K562 (cell line): ENCODE data around the gene GSTM5. TPM values are rescaled to one million over a fixed set of nuclear protein-coding genes. Genes with fewer than 3 reads are reported as not detected.

Experiments
- ATAC-seq: fragments of 200-7000 bp; cut with Tn5 transposase; 3 replicates; pipeline ENCODE4 v1.9.1; 2020; ENCODE audit warnings: moderate library complexity
- BruUV-seq: library from RNA; stranded (reverse); fragments of 400-500 nt; replicated peaks from 2 replicates; lab custom pipeline; 2021; lab: Mats Ljungman, UMichigan
- CTCF ChIA-PET: fragments of 300-600 bp; formaldehyde crosslinking; extraction: SDS; loops from one replicate; lab custom pipeline; 2021; ENCODE audit warnings: low intra/inter-chr PET ratio; lab: Yijun Ruan, JAX
- POLR2A ChIA-PET: fragments of 300-600, 350-650 bp; sonication (Branson Sonifier 250); formaldehyde crosslinking; extraction: SDS; loops from one replicate; lab custom pipeline; 2021; ENCODE audit warnings: antibody characterized with exemption, inconsistent platforms; lab: Yijun Ruan, JAX
- DNase-seq, 4 experiments: peaks; one replicate each; pipeline versions ENCODE4 v3.0.0 to v3.0.0-alpha.2; 2011 to 2018; ENCODE audit warnings: low spot score in 3 of 4, mixed read lengths in 3 of 4; ENCODE audit errors: extremely low read depth in 1 of 4
- FAIRE-seq: peaks from 2 replicates; lab custom pipeline; 2011; peaks lifted over from hg19 to GRCh38; lab: Jason Lieb, UNC
- H2AFZ ChIP-seq: 2 replicates; pipeline ENCODE4 v1.6.0; 2011; ENCODE audit warnings: low read depth, low read length, control low read depth, inconsistent platforms
- H3K27ac ChIP-seq: fragments of 200-600 bp; 3 replicates; pipeline ENCODE4 v1.8.0; 2011; ENCODE audit warnings: low read depth, mild to moderate bottlenecking, control low read depth, inconsistent platforms, low read length, moderate library complexity, mixed read lengths; ENCODE audit errors: extremely low read depth
- H3K27me3 ChIP-seq, 2 experiments: fragments of 300-600 bp in 1 of 2; 2 replicates in 1 of 2; 3 replicates in 1 of 2; pipeline versions ENCODE4 v1.6.0 to v1.8.0; 2011; ENCODE audit warnings: inconsistent platforms in 2 of 2, low read length in 2 of 2, mild to moderate bottlenecking in 1 of 2, mixed read lengths in 1 of 2, moderate library complexity in 1 of 2; ENCODE audit not compliant: control insufficient read depth in 2 of 2, insufficient read depth in 2 of 2
- H3K36me3 ChIP-seq: fragments of 300-600 bp; 3 replicates; pipeline ENCODE4 v1.8.0; 2011; ENCODE audit warnings: mild to moderate bottlenecking, low read length, inconsistent platforms; ENCODE audit not compliant: control insufficient read depth, insufficient read depth
- H3K4me1 ChIP-seq, 2 experiments: fragments of 200-600 bp in 1 of 2; replicated peaks in 1 of 2; 2 replicates in 1 of 2; 3 replicates in 1 of 2; pipeline versions ENCODE4 v1.5.1 to v1.8.0; 2011; ENCODE audit warnings: inconsistent platforms in 2 of 2, low read length in 2 of 2, mild to moderate bottlenecking in 1 of 2, mixed read lengths in 1 of 2, moderate library complexity in 1 of 2; ENCODE audit not compliant: control insufficient read depth in 2 of 2, insufficient read depth in 2 of 2
- H3K4me2 ChIP-seq: 2 replicates; pipeline ENCODE4 v1.6.1; 2011; ENCODE audit warnings: low read length, control low read depth, inconsistent platforms, mixed read lengths; ENCODE audit not compliant: insufficient read depth
- H3K4me3 ChIP-seq: fragments of 200-600 bp; sonication (generic), shearing (Covaris generic); 2 replicates; pipeline ENCODE4 v1.5.1; 2016; ENCODE audit warnings: control low read depth, inconsistent platforms
- H3K79me2 ChIP-seq: fragments of 200-600 bp; 3 replicates; pipeline ENCODE4 v1.8.0; 2011; ENCODE audit warnings: low read length, inconsistent platforms; ENCODE audit not compliant: control insufficient read depth, insufficient read depth
- H3K9ac ChIP-seq, 2 experiments: 2 replicates each; pipeline versions ENCODE4 v1.6.0 to v1.6.1; 2011; ENCODE audit warnings: low read depth in 2 of 2, low read length in 2 of 2, control low read depth in 1 of 2, inconsistent platforms in 1 of 2, mild to moderate bottlenecking in 1 of 2, mixed read lengths in 1 of 2; ENCODE audit not compliant: insufficient read depth in 1 of 2
- H3K9me1 ChIP-seq: one replicate; pipeline ENCODE4 v1.6.0; 2011; ENCODE audit warnings: inconsistent platforms, mild to moderate bottlenecking, low read length, moderate library complexity; ENCODE audit not compliant: control insufficient read depth, insufficient read depth
- H3K9me3 ChIP-seq: replicated peaks from 2 replicates; pipeline ENCODE4 v1.5.1; 2011; ENCODE audit warnings: low read depth, low read length, inconsistent platforms; ENCODE audit not compliant: control insufficient read depth, insufficient read depth
- H4K20me1 ChIP-seq: replicated peaks from 2 replicates; pipeline ENCODE4 v1.6.1; 2011; ENCODE audit warnings: low read length, inconsistent platforms, mixed read lengths; ENCODE audit not compliant: control insufficient read depth, insufficient read depth
- CREM ChIP-seq: IDR thresholded peaks from 2 replicates; pipeline ENCODE4 v1.6.1; 2014; ENCODE audit warnings: antibody characterized with exemption, low read depth
- NRF1 ChIP-seq, 2 experiments: fragments of 450-650 bp; IDR thresholded peaks in 1 of 2; conservative IDR thresholded peaks in 1 of 2; 2 replicates each; pipeline ENCODE4 v1.6.1; 2014; ENCODE audit warnings: mild to moderate bottlenecking in 2 of 2
- PHF8 ChIP-seq: fragments of 200-600 bp; sonication (generic); IDR thresholded peaks from 2 replicates; pipeline ENCODE4 v1.6.1; 2012; ENCODE audit warnings: mixed run types, mild to moderate bottlenecking, inconsistent platforms, low read length, moderate library complexity, borderline replicate concordance
- TAF7 ChIP-seq: fragments of 450-650 bp; IDR thresholded peaks from 2 replicates; pipeline ENCODE4 v1.6.1; 2016; ENCODE audit warnings: missing genetic modification characterization, missing compliant biosample characterization
- ZFX ChIP-seq: sonication (generic); formaldehyde crosslinking; IDR thresholded peaks from 2 replicates; pipeline ENCODE4 v1.8.0; 2022; ENCODE audit warnings: mild to moderate bottlenecking, missing genetic modification reagents, moderate library complexity
- WGBS: fragments of 100-300 bp; shearing (Covaris generic); methylation state at CpG from one replicate; pipeline ENCODE4 v1.1.6; 2016; ENCODE audit warnings: low coverage, mixed read lengths; ENCODE audit not compliant: insufficient coverage; ENCODE audit errors: missing lambda C conversion rate; 5-methylcytosine and 5-hydroxymethylcytosine counted together
- in situ Hi-C: fragments of 300-500 bp; cut with MboI; formaldehyde crosslinking; loops from 4 replicates; pipeline ENCODE4 v1.15.0; 2018; ENCODE audit warnings: inconsistent platforms, mixed read lengths
- intact Hi-C: fragments of 100-400 bp; cut with micrococcal nuclease; formaldehyde crosslinking; loops from 2 replicates; pipeline ENCODE4 v1.14.2; 2022
- polyA plus RNA-seq, 8 experiments: library from polyadenylated mRNA; depleted of rRNA in 4 of 8; stranded (reverse) in 5 of 8; unstranded in 3 of 8; fragments of >200 nt; fragmentation: Nextera tagmentation in 2 of 8; fragmentation: Illumina TruSeq in 1 of 8; extraction: Ambion mirVana in 2 of 8; extraction: Trizol in 1 of 8; gene quantifications; 2 replicates each; pipeline versions ENCODE4 v1.2.1 to v1.2.3, GENCODE V29; 2011 to 2014; ENCODE audit warnings: inconsistent platforms in 1 of 8, missing spikeins in 1 of 8
- total RNA-seq, 7 experiments: library from RNA; depleted of rRNA in 6 of 7; stranded (reverse); fragments of >200 nt in 6 of 7; fragmentation: Illumina TruSeq in 2 of 7; extraction: Trizol in 2 of 7; gene quantifications; 2 replicates each; pipeline versions ENCODE4 v1.2.1 to v1.2.3, GENCODE V29; 2011 to 2021; ENCODE audit warnings: low replicate concordance in 1 of 7
- TF ChIP-seq, protein P1 (sequence below): fragments of 200-800 bp; sonication (Bioruptor generic); IDR thresholded peaks from 2 replicates; pipeline ENCODE4 v1.6.1; 2017; ENCODE audit warnings: missing genetic modification characterization, missing compliant biosample characterization
- TF ChIP-seq, protein P2 (sequence below): fragments of 450-650 bp; formaldehyde crosslinking; IDR thresholded peaks from 2 replicates; pipeline ENCODE4 v1.4.0; 2020; ENCODE audit warnings: mild to moderate bottlenecking, moderate library complexity

Gene GSTM5
- total and polyA plus RNA-seq, 9 of the 15 experiments (the other 6 are each of a cell fraction or from before 2014, with no cell fraction given): not detected

DNA sequence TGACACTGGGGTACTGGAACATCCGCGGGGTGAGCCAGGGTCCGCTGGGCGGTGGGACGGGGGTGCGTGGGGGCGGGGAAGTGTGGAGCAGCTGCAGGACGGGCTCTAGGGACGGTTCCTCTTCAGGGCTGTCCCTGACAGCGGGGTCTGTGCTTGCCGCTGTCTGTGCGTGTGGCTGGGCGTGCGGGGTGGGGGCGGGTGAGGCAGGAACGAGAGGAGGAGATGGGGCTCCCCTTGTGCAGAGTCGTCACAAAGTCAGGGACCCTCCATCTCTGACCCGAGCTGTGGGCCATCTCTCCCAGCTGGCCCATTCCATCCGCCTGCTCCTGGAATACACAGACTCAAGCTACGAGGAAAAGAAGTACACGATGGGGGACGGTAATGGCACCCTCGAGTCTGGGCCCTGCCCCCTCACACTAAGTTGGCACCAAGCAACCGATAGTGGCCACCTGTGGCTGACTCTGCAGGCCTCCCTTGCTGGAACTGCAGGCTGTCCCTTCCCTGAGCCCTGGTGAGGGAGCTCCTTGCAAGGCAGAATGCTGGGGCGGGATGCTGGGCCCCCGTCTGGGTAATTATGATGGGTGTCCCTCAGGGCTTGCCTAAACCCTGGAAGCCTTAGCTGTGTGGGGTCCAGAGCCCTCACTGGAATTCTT is 43.8 kb upstream of the GSTM5 start:
- Histone ChIP-seq H3K36me3 (no peaks in the 10 kb centered on the region), H3K79me2 (no peaks in the 10 kb centered on the region), H3K9me1 (no peaks in the 10 kb centered on the region), H4K20me1 (no peaks in the 10 kb centered on the region), H3K27ac (no peak overlapping the region), H3K27me3 (no peaks in the 10 kb centered on the region; a peak in 1 of 5 replicates), H3K9ac (peak overlapping the region in 1 of 2 experiments; percentile 31; a peak in 2 of 4 replicates), H2AFZ (peak overlapping the region; percentile 91), H3K4me2 (peak overlapping the region; percentile 62; the same call in 1 of the 2 replicates), H3K4me3 (peak overlapping the region; percentile 28), H3K9me3 (no peaks in the 10 kb centered on the region), H3K4me1 (peaks cover 4 to 15% of the 10 kb centered on the region in 2 experiments)
- DNase-seq (peak in 2 of 4 experiments; percentile 2 to 5), FAIRE-seq (no peak), ATAC-seq (0 out of 3 replicates have a peak, but pooled peaks have one; percentile 3)
- 0 out of 4 replicates have a peak, but pooled peaks of 1 of the 2 experiments have one; percentile 1 for TF ChIP-seq NRF1 (conservative IDR thresholded peaks at IDR 0.05 in 1 of 2, IDR thresholded peaks at IDR 0.05 in 1 of 2)
- no peak for TF ChIP-seq TAF7
- TF ChIP-seq, protein P1, sequence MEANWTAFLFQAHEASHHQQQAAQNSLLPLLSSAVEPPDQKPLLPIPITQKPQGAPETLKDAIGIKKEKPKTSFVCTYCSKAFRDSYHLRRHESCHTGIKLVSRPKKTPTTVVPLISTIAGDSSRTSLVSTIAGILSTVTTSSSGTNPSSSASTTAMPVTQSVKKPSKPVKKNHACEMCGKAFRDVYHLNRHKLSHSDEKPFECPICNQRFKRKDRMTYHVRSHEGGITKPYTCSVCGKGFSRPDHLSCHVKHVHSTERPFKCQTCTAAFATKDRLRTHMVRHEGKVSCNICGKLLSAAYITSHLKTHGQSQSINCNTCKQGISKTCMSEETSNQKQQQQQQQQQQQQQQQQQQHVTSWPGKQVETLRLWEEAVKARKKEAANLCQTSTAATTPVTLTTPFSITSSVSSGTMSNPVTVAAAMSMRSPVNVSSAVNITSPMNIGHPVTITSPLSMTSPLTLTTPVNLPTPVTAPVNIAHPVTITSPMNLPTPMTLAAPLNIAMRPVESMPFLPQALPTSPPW (CRISPR knock-in tag): 0 out of 2 replicates have a peak, but pooled peaks have one; percentile 9
- TF ChIP-seq ZFX (CRISPR knock-in tag): 0 out of 2 replicates have a peak, but pooled peaks have one; percentile 7
- TF ChIP-seq CREM: 0 out of 2 replicates have a peak, but pooled peaks have one; percentile 0
- peak; percentile 22; the same call in 1 of the 2 replicates for TF ChIP-seq PHF8
- TF ChIP-seq, protein P2, sequence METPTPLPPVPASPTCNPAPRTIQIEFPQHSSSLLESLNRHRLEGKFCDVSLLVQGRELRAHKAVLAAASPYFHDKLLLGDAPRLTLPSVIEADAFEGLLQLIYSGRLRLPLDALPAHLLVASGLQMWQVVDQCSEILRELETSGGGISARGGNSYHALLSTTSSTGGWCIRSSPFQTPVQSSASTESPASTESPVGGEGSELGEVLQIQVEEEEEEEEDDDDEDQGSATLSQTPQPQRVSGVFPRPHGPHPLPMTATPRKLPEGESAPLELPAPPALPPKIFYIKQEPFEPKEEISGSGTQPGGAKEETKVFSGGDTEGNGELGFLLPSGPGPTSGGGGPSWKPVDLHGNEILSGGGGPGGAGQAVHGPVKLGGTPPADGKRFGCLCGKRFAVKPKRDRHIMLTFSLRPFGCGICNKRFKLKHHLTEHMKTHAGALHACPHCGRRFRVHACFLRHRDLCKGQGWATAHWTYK (CRISPR knock-in tag): no peak
- in situ Hi-C loops (no loop called here), intact Hi-C loops (no loop called here)
- BruUV-seq: no TSS peak
- ChIA-PET CTCF (no interaction called here), POLR2A (interaction anchor here (0.7 to 1.1 kb wide), 5 partner anchors 10 to 119 kb away, joined by 3 to 4 read pairs (median 4); partner anchors contain the start of gene GSTM4)
- 38% methylated on average over 9 of the region's 26 CpGs for WGBS
